Large intestine (tissue), 3 donors: ENCODE data around the gene CNTNAP2. TPM values are rescaled to one million over a fixed set of nuclear protein-coding genes. Genes with fewer than 3 reads are reported as not detected.

Experiments
- DNase-seq, 2 donors: peaks; one replicate each; pipeline versions ENCODE4 v3.0.0 to v3.0.0-alpha.2; 2013
- H3K27ac ChIP-seq: one replicate; pipeline ENCODE4 v1.5.1; 2013; ENCODE audit warnings: low read length
- H3K27me3 ChIP-seq: 2 replicates; pipeline ENCODE4 v1.6.1; 2013; ENCODE audit warnings: low read length; ENCODE audit not compliant: control insufficient read depth, insufficient read depth
- H3K36me3 ChIP-seq: 2 replicates; pipeline ENCODE4 v1.6.1; 2013; ENCODE audit warnings: low read length; ENCODE audit not compliant: control insufficient read depth, insufficient read depth
- H3K4me1 ChIP-seq: one replicate; pipeline ENCODE4 v1.6.1; 2013; ENCODE audit warnings: low read length; ENCODE audit not compliant: control insufficient read depth, insufficient read depth
- H3K4me3 ChIP-seq: one replicate; pipeline ENCODE4 v1.5.1; 2013; ENCODE audit warnings: low read length
- H3K9me3 ChIP-seq: one replicate; pipeline ENCODE4 v1.6.1; 2013; ENCODE audit warnings: mild to moderate bottlenecking, low read depth, low read length, moderate library complexity; ENCODE audit not compliant: control insufficient read depth
- WGBS: methylation state at CpG from one replicate; pipeline ENCODE4 v1.1.5; 2013; ENCODE audit warnings: low lambda C conversion rate; ENCODE audit not compliant: insufficient coverage; 5-methylcytosine and 5-hydroxymethylcytosine counted together
- polyA plus RNA-seq: library from polyadenylated mRNA; unstranded; fragments of 120-200 nt; gene quantifications from one replicate; pipeline ENCODE4 v1.2.1, GENCODE V29; 2013

Gene CNTNAP2
- polyA plus RNA-seq, 1 donor = 12.9 TPM

DNA sequence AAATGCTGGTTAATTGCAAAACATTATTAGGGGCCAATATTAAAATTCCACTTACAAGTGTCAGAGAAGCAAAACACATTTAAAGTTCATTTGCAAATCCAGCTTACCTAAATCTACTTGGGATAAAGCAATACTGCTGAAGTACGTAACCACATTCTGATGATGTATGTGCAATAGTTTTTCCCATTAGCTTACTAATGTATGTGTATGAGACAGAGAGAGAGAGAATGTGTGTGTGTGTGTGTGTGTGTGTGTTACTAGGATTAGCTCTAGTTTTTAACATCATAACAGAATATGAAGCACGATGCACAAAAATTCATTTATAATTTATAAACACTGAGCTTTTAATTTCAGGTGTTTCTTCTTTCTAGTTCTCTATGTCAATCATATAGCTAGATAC lies 1399.8 kb downstream of the CNTNAP2 start:
- DNase-seq = no peak
- Histone ChIP-seq H3K4me3 (no peak overlapping the region), H3K27ac (no peak overlapping the region), H3K27me3 (no peaks in the 10 kb centered on the region), H3K9me3 (no peaks in the 10 kb centered on the region), H3K36me3 (no peaks in the 10 kb centered on the region), H3K4me1 (no peaks in the 10 kb centered on the region)
- 100% methylated on average over 1 of the region's 2 CpGs for WGBS

DNA sequence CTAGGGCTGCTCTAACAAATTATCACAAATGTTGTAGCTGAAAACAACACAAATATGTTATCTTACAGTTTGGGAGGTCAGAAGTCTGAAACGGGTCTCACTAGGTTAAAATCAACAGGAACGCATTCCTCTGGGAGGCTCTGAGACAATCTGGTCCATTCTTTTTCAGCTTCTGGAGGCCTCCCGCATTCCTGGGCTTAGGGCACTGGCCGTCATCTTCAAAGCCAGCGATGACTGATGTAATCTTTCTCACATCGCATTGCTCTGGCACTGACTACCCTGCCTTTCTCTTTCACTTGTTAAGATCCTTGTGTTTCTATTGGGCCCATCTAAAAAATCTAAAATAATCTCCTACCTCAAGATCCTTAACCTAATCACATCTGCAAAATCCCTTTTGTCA lies 1402.5 kb downstream of the CNTNAP2 start:
- Histone ChIP-seq H3K4me3 (no peak overlapping the region), H3K27me3 (no peaks in the 10 kb centered on the region), H3K4me1 (no peaks in the 10 kb centered on the region), H3K9me3 (no peaks in the 10 kb centered on the region), H3K36me3 (no peaks in the 10 kb centered on the region), H3K27ac (no peak overlapping the region)
- 60% methylated on average over 2 of the region's 6 CpGs for WGBS
- DNase-seq = no peak

DNA sequence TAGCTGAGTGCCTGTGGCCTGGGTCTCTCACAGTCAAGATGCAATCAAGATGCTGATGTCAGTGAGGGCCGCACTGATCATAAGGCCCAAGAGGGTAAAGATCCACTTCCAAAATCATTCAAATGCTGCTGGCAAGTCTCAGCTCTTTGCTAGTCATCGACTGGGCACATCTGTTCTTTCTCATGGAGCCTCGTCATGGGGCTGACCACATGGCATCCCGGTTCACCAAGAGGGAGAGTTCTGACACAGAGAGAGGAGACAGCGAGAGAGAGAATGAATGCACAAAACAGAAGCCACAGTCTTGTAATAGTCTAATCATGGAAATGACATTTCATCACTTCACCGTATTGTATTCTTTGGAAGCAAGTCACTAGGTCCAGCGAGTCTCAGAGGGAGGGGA lies 1406.5 kb downstream of the CNTNAP2 start:
- Histone ChIP-seq H3K27me3 (no peaks in the 10 kb centered on the region), H3K9me3 (no peaks in the 10 kb centered on the region), H3K36me3 (no peaks in the 10 kb centered on the region), H3K4me1 (no peaks in the 10 kb centered on the region), H3K4me3 (no peak overlapping the region), H3K27ac (no peak overlapping the region)
- WGBS = 90% methylated on average over 2 of the region's 7 CpGs
- no peak for DNase-seq

DNA sequence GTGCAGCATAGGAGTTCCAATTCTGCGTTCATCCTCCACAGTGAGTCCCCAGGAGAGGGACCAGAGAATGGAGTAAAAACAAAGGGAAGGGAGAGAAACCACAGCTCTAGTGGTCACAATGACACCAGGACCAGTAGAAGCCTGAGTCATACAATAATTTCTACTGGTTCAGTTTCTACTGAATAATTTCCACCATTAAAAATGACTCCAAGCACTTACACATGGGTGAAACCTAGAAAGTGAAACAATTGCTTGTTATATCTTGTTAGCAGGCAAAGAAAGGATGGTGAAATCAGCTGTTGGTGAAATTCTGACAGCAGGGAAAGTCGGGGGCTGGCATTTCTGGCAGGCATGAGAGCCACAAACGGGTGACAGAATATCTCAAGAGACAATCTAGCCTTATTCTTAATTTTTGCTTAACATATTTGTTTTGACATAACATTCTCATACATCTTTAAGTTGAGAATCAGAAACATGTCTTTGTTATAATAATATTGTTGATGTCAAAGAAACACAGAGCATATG lies 1408.2 kb downstream of the CNTNAP2 start:
- Histone ChIP-seq H3K4me3 (no peak overlapping the region), H3K9me3 (no peaks in the 10 kb centered on the region), H3K4me1 (no peaks in the 10 kb centered on the region), H3K27me3 (no peaks in the 10 kb centered on the region), H3K27ac (no peak overlapping the region), H3K36me3 (no peaks in the 10 kb centered on the region)
- WGBS = 100% methylated on average over 1 of the region's 3 CpGs
- no peak for DNase-seq

DNA sequence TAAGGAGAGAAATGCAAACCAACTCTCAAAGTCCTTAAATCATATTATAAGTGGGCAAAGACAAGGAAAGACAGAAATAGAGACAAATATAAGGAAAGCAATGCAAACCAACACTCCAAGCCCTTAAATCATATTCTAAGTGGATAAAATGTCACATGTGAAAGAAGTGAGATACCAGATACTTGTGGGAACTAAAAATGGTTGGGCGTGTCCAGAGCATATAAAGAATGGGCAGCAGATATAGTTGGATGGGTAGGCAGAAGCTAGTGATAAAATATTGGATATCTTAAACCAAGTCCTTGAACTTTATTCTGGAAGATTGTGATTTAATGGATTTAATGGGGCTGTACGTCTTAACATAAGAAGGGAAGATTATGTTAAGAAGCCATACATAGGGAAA lies 1408.7 kb downstream of the CNTNAP2 start:
- Histone ChIP-seq H3K36me3 (no peaks in the 10 kb centered on the region), H3K4me3 (no peak overlapping the region), H3K9me3 (no peaks in the 10 kb centered on the region), H3K4me1 (no peaks in the 10 kb centered on the region), H3K27ac (no peak overlapping the region), H3K27me3 (no peaks in the 10 kb centered on the region)
- DNase-seq = no peak
- 80% methylated on average over 2 of the region's 2 CpGs for WGBS

DNA sequence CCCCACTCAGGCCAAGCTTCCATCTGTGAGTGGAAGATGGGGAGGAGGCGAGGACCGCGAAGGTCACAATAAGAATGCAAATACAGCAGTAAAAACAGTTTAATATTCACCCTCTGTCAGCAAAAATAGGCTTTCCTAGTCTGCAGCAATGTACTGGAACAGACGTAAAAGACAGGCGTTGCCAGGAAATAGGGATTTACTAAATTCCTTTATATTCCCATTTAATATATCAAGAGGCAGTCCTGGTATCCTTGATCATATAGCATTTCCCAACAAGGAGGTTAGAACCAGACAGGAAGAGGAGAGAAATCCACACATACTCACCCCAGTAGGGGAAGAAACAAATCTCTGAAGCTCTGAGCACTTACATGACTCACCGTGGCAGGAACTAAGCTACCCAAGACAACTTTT lies 1419.1 kb downstream of the CNTNAP2 start:
- WGBS = 100% methylated on average over 1 of the region's 6 CpGs
- no peaks in the 10 kb centered on the region for H3K9me3 ChIP-seq

DNA sequence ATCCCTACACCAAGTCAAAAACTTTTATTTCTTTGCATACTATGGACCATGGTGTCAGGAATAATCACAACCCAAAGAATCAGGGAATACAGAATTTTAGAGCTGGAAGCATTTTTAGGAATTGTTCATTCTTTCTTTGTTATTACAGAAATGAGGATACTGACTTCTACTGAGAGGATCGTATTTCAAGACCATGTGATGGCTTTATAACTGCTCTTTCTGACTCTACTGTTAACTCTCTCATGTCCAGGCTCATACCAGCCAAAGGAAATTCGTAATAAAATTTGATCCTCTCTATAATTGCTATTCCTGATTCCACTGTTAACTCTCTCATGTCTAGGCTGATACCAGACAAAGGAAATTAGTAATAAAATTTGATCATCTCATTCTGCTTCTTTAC lies 1423.1 kb downstream of the CNTNAP2 start:
- no peaks in the 10 kb centered on the region for H3K9me3 ChIP-seq
- WGBS = no CpG with 5 or more reads among the region's 2 CpGs
- DNase-seq = no peak
- no peaks in the 10 kb centered on the region for H3K36me3 ChIP-seq
- H3K27me3 ChIP-seq = no peaks in the 10 kb centered on the region
- H3K4me3 ChIP-seq = no peak overlapping the region
- H3K27ac ChIP-seq = no peak overlapping the region
- H3K4me1 ChIP-seq = no peaks in the 10 kb centered on the region

More for the DNA sequence above, 1419.1 kb downstream of the CNTNAP2 start:
- Histone ChIP-seq H3K36me3 (no peaks in the 10 kb centered on the region), H3K4me1 (no peaks in the 10 kb centered on the region), H3K27me3 (no peaks in the 10 kb centered on the region), H3K4me3 (no peak overlapping the region), H3K27ac (no peak overlapping the region)
- no peak for DNase-seq

DNA sequence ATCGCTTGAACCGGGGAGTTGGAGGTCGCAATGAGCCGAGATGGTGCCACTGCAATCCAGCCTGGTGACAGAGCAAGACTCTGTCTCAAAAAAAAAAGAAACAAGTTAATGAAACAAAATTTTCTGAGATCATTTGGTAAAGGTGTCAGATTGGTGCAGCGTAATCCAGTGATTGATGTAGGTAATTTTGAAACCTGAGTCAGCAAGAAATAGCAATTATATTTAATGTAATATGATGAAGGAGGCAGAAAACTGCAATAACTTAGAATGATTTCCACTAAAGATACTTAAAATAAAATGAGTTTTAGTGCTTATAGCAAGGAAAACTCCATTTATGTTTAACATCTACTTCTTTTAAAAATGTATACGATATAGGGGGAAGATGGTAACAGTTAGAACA lies 1424.1 kb downstream of the CNTNAP2 start:
- DNase-seq = no peak
- Histone ChIP-seq H3K27ac (no peak overlapping the region), H3K36me3 (no peaks in the 10 kb centered on the region), H3K9me3 (no peaks in the 10 kb centered on the region), H3K27me3 (no peaks in the 10 kb centered on the region), H3K4me3 (no peak overlapping the region), H3K4me1 (no peaks in the 10 kb centered on the region)
- 88% methylated on average over 2 of the region's 6 CpGs for WGBS

DNA sequence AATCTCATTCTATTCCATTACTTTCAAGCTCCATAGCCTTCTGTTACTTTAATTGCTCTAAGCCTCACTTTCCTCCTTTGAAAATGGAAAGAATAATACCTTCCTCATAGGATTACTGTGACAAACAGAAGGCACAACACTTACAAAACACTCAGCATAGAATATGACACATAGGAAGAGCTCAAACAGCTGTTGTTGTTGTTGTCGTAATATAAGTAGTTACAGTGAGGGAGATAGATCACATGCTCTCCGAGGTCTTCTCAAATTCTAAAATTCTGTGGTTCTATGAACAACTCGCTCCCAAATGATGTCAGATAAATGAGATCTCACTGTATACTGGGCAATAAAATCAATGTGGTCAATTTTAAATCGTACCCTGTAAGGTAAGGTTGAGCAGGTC lies 1424.7 kb downstream of the CNTNAP2 start:
- no peaks in the 10 kb centered on the region for H3K27me3 ChIP-seq
- no peak overlapping the region for H3K27ac ChIP-seq
- WGBS = 100% methylated on average over 1 of the region's 4 CpGs
- H3K9me3 ChIP-seq = no peaks in the 10 kb centered on the region
- H3K4me3 ChIP-seq = no peak overlapping the region
- H3K36me3 ChIP-seq = no peaks in the 10 kb centered on the region
- no peak for DNase-seq
- H3K4me1 ChIP-seq = no peaks in the 10 kb centered on the region

DNA sequence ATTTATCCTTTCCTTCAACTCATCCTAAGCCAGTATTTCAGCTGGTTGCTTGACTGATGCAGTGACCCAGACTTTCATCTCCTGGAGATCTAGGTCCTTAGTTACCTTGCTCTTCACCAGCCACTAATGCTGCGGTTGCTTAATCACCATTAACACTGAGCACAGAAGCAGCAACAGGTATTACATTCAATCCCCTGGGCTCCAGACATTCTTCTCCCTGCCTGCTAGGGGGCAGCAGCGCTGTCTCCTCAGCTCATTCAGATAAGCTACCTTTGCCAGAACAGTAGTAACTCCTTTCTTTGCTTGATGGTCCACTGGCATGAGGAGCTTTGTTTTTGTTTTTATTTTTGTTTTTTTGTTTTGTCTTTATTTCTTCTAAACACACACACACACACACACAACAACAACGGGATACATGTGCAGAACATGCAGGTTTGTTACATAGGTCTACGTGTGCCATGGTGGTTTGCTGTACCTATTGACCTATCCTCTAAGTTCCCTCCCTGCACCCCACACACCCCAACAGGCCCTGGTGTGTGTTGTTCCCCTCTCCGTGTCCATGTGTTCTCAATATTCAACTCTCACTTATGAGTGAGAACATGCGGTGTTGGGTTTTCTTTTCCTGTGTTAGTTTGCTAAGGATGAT lies 1430.8 kb downstream of the CNTNAP2 start:
- no peaks in the 10 kb centered on the region for H3K36me3 ChIP-seq
- H3K4me3 ChIP-seq = no peak overlapping the region
- no peak overlapping the region for H3K27ac ChIP-seq
- no peaks in the 10 kb centered on the region for H3K27me3 ChIP-seq
- no peak for DNase-seq
- no peaks in the 10 kb centered on the region for H3K4me1 ChIP-seq
- no peaks in the 10 kb centered on the region for H3K9me3 ChIP-seq
- WGBS = no CpG with 5 or more reads among the region's 6 CpGs

DNA sequence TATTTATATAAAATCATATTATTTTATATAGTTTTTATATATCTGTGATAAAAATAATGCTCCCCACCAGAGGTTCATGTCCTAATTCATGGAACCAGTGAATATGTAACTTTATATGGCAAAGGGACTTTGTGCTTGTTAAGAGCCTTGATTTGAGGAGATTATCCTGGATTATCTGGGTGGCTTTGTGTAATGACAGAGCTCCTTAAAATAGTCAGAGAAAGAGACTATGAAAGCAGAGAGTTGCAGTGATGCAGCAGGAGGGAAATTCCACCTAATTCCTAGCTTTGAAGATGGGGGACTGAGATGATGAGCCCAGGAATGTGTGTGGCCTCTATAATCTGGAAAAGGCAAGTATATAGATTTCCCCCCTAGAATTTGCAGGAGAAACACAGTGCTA lies 1439.7 kb downstream of the CNTNAP2 start:
- no peak for DNase-seq
- no peaks in the 10 kb centered on the region for H3K9me3 ChIP-seq
- no peaks in the 10 kb centered on the region for H3K27me3 ChIP-seq

More for the DNA sequence above, 1439.7 kb downstream of the CNTNAP2 start:
- no peaks in the 10 kb centered on the region for H3K36me3 ChIP-seq
- H3K27ac ChIP-seq = no peak overlapping the region
- no peak overlapping the region for H3K4me3 ChIP-seq
- H3K4me1 ChIP-seq = no peaks in the 10 kb centered on the region
